K562 (cell line): ENCODE results near the gene CNOT1. TPM values are rescaled to one million over a fixed set of nuclear protein-coding genes. Genes with fewer than 3 reads are reported as not detected.

Source experiments
- EP400 ChIP-seq: fragments of 450-650 bp; IDR thresholded peaks from 2 replicates; pipeline ENCODE4 v1.6.1; 2017; ENCODE audit warnings: antibody characterized with exemption, mild to moderate bottlenecking, moderate library complexity
- GATAD2B ChIP-seq: fragments of 450-650 bp; IDR thresholded peaks from 2 replicates; pipeline ENCODE4 v1.6.1; 2017; ENCODE audit warnings: mild to moderate bottlenecking, borderline replicate concordance
- HSF4 ChIP-seq: fragments of 250-450 bp; sonication (Bioruptor Pico); IDR thresholded peaks from 2 replicates; pipeline ENCODE4 v2.1.2; 2022; ENCODE audit warnings: mild to moderate bottlenecking, moderate library complexity, borderline replicate concordance
- KAT7 ChIP-seq: sonication (generic); formaldehyde crosslinking; IDR thresholded peaks from 2 replicates; pipeline ENCODE4 v1.8.0; 2022; ENCODE audit warnings: missing genetic modification reagents, mild to moderate bottlenecking, borderline replicate concordance
- LCOR ChIP-seq: sonication (generic); formaldehyde crosslinking; IDR thresholded peaks from 2 replicates; pipeline ENCODE4 v1.8.0; 2022; ENCODE audit warnings: mild to moderate bottlenecking, missing genetic modification reagents
- MTA3 ChIP-seq: fragments of 450-650 bp; formaldehyde crosslinking; IDR thresholded peaks from 2 replicates; pipeline ENCODE4 v1.6.1; 2017; ENCODE audit warnings: mild to moderate bottlenecking, borderline replicate concordance
- POLR2B ChIP-seq: fragments of 450-650 bp; IDR thresholded peaks from 2 replicates; pipeline ENCODE4 v1.6.1; 2018; ENCODE audit warnings: low read depth; ENCODE audit not compliant: partially characterized antibody
- RBM25 ChIP-seq: fragments of 200-400 bp; formaldehyde crosslinking; IDR thresholded peaks from 2 replicates; pipeline ENCODE4 v1.6.1; 2018; ENCODE audit warnings: low read length, low read depth, moderate library complexity; ENCODE audit not compliant: severe bottlenecking
- SMAD1 ChIP-seq: fragments of 150-350 bp; IDR thresholded peaks from 2 replicates; pipeline ENCODE4 v1.6.1; 2014; ENCODE audit warnings: low read length, low read depth; ENCODE audit not compliant: partially characterized antibody
- SMARCE1 ChIP-seq: fragments of 450-650 bp; IDR thresholded peaks from 2 replicates; pipeline ENCODE4 v1.7.1; 2016; ENCODE audit warnings: mild to moderate bottlenecking
- THRB ChIP-seq: fragments of 450-650 bp; formaldehyde crosslinking; conservative IDR thresholded peaks from 2 replicates; pipeline ENCODE4 v1.4.0; 2022; ENCODE audit warnings: mild to moderate bottlenecking, missing genetic modification characterization
- ZC3H11A ChIP-seq: IDR thresholded peaks from 2 replicates; pipeline ENCODE4 v1.6.1; 2012; ENCODE audit warnings: low read depth, low read length, improper control_type of control experiment
- ZNF239 ChIP-seq: fragments of 250-450 bp; sonication (Bioruptor Pico); IDR thresholded peaks from 2 replicates; pipeline ENCODE4 v1.4.0; 2020; ENCODE audit warnings: mild to moderate bottlenecking
- polyA plus RNA-seq, 8 experiments: library from polyadenylated mRNA; depleted of rRNA in 4 of 8; stranded (reverse) in 5 of 8; unstranded in 3 of 8; fragments of >200 nt; fragmentation: Nextera tagmentation in 2 of 8; fragmentation: Illumina TruSeq in 1 of 8; extraction: Ambion mirVana in 2 of 8; extraction: Trizol in 1 of 8; gene quantifications; 2 replicates each; pipeline versions ENCODE4 v1.2.1 to v1.2.3, GENCODE V29; 2011 to 2014; ENCODE audit warnings: inconsistent platforms in 1 of 8, missing spikeins in 1 of 8
- total RNA-seq, 7 experiments: library from RNA; depleted of rRNA in 6 of 7; stranded (reverse); fragments of >200 nt in 6 of 7; fragmentation: Illumina TruSeq in 2 of 7; extraction: Trizol in 2 of 7; gene quantifications; 2 replicates each; pipeline versions ENCODE4 v1.2.1 to v1.2.3, GENCODE V29; 2011 to 2021; ENCODE audit warnings: low replicate concordance in 1 of 7
- TF ChIP-seq, protein P1 (sequence below): sonication (generic); formaldehyde crosslinking; IDR thresholded peaks from 2 replicates; pipeline ENCODE4 v1.8.0; 2022; ENCODE audit warnings: mild to moderate bottlenecking, missing genetic modification reagents
- TF ChIP-seq, protein P2 (sequence below): fragments of 450-650 bp; IDR thresholded peaks from 2 replicates; pipeline ENCODE4 v1.6.1; 2016

The CNOT1 gene
- total and polyA plus RNA-seq, 9 of the 15 experiments (the other 6 are each of a cell fraction or from before 2014, with no cell fraction given) = 110 to 270 (median 220) TPM

GRCh38 chr16:58629733-58630640 lies at the start of gene CNOT1 (continued):
- TF ChIP-seq, protein P1, sequence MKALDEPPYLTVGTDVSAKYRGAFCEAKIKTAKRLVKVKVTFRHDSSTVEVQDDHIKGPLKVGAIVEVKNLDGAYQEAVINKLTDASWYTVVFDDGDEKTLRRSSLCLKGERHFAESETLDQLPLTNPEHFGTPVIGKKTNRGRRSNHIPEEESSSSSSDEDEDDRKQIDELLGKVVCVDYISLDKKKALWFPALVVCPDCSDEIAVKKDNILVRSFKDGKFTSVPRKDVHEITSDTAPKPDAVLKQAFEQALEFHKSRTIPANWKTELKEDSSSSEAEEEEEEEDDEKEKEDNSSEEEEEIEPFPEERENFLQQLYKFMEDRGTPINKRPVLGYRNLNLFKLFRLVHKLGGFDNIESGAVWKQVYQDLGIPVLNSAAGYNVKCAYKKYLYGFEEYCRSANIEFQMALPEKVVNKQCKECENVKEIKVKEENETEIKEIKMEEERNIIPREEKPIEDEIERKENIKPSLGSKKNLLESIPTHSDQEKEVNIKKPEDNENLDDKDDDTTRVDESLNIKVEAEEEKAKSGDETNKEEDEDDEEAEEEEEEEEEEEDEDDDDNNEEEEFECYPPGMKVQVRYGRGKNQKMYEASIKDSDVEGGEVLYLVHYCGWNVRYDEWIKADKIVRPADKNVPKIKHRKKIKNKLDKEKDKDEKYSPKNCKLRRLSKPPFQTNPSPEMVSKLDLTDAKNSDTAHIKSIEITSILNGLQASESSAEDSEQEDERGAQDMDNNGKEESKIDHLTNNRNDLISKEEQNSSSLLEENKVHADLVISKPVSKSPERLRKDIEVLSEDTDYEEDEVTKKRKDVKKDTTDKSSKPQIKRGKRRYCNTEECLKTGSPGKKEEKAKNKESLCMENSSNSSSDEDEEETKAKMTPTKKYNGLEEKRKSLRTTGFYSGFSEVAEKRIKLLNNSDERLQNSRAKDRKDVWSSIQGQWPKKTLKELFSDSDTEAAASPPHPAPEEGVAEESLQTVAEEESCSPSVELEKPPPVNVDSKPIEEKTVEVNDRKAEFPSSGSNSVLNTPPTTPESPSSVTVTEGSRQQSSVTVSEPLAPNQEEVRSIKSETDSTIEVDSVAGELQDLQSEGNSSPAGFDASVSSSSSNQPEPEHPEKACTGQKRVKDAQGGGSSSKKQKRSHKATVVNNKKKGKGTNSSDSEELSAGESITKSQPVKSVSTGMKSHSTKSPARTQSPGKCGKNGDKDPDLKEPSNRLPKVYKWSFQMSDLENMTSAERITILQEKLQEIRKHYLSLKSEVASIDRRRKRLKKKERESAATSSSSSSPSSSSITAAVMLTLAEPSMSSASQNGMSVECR (CRISPR knock-in tag) = peak; percentile 66
- no peak for TF ChIP-seq HSF4 (CRISPR knock-in tag)
- TF ChIP-seq, protein P2, sequence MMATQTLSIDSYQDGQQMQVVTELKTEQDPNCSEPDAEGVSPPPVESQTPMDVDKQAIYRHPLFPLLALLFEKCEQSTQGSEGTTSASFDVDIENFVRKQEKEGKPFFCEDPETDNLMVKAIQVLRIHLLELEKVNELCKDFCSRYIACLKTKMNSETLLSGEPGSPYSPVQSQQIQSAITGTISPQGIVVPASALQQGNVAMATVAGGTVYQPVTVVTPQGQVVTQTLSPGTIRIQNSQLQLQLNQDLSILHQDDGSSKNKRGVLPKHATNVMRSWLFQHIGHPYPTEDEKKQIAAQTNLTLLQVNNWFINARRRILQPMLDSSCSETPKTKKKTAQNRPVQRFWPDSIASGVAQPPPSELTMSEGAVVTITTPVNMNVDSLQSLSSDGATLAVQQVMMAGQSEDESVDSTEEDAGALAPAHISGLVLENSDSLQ = peak; percentile 66
- TF ChIP-seq GATAD2B = no peak
- 0 out of 2 replicates have a peak, but pooled peaks have one; percentile 55 for TF ChIP-seq ZC3H11A
- 0 out of 2 replicates have a peak, but pooled peaks have one; percentile 22 for TF ChIP-seq SMARCE1
- peak; percentile 32 for TF ChIP-seq SMAD1
- TF ChIP-seq EP400 = peak; percentile 98
- no peak for TF ChIP-seq KAT7 (CRISPR knock-in tag)
- peak; percentile 32; the same call in 1 of the 2 replicates for TF ChIP-seq MTA3
- peak; percentile 8; the same call in 1 of the 2 replicates for TF ChIP-seq ZNF239 (CRISPR knock-in tag)
- TF ChIP-seq RBM25 = peak; percentile 99
- TF ChIP-seq THRB (CRISPR knock-in tag) = 0 out of 2 replicates have a peak, but pooled peaks have one; percentile 7
- no peak for TF ChIP-seq LCOR (CRISPR knock-in tag)
- peak; percentile 92 for TF ChIP-seq POLR2B
